OCI-LY1 (cell line): Measurements from ENCODE around the gene XPR1.

Experiments used
- CTCF ChIP-seq: fragments of 200-600 bp; sonication (generic), shearing (Covaris generic); IDR thresholded peaks from 2 replicates; pipeline ENCODE4 v1.5.1; 2017; ENCODE audit warnings: mild to moderate bottlenecking, antibody characterized with exemption, low read length, moderate library complexity, mixed read lengths
- EZH2 ChIP-seq: fragments of 200-600 bp; sonication (generic), shearing (Covaris generic); IDR thresholded peaks from 2 replicates; pipeline ENCODE4 v1.8.0; 2017; ENCODE audit warnings: borderline replicate concordance, mixed run types, mild to moderate bottlenecking, antibody characterized with exemption, low read length, moderate library complexity, mixed read lengths

GRCh38 chr1:180789460-180789859 is 157.6 kb downstream of the XPR1 start:
- TF ChIP-seq CTCF (no peak), EZH2 (no peak)
